ENCODE data around the gene TMEM141. TPM values are rescaled to one million over a fixed set of nuclear protein-coding genes. Genes with fewer than 3 reads are reported as not detected.

Gene TMEM141
- total and polyA plus RNA-seq, 2 experiments from 2014 or later = 200 to 238 TPM

GRCh38 chr9:136820971-136821825 is 30.1 kb downstream of the TMEM141 start:
- peaks cover 3% of the 10 kb centered on the region for H3K4me1 ChIP-seq (ENCODE audit: low read depth)
- H3K4me3 ChIP-seq = peak overlapping the region; percentile 15
- H3K27me3 ChIP-seq = no peaks in the 10 kb centered on the region
- peaks cover 8% of the 10 kb centered on the region for H3K36me3 ChIP-seq
- no peaks in the 10 kb centered on the region for H3K9me3 ChIP-seq (ENCODE audit: low read depth)
- DNase-seq (ENCODE audit: low read depth in 1 of 2, low spot score in 1 of 2) = peak; percentile 66
- H3K27ac ChIP-seq = peak overlapping the region; percentile 45
- no peak for TF ChIP-seq CTCF (IDR thresholded peaks at IDR 0.05; ENCODE audit: low read depth, low read length)

- Histone ChIP-seq H3K36me3 (peaks cover 15% of the 10 kb centered on the region), H3K4me3 (no peak overlapping the region), H3K9me3 (ENCODE audit: low read depth) (no peaks in the 10 kb centered on the region), H3K27me3 (no peaks in the 10 kb centered on the region), H3K4me1 (ENCODE audit: low read depth) (peaks cover 3% of the 10 kb centered on the region), H3K27ac (peak overlapping the region; percentile 45)
- no peak for TF ChIP-seq CTCF (IDR thresholded peaks at IDR 0.05; ENCODE audit: low read depth, low read length)
- no peak for DNase-seq (ENCODE audit: low read depth in 1 of 2, low spot score in 1 of 2)
These were observed 30.8 kb downstream of the TMEM141 start for GRCh38 chr9:136821826-136822544.

GRCh38 chr9:136823136-136824046 is 32.2 kb downstream of the TMEM141 start:
- DNase-seq (ENCODE audit: low read depth in 1 of 2, low spot score in 1 of 2) = no peak

GRCh38 chr9:136824496-136825225 is 33.5 kb downstream of the TMEM141 start:
- no peak overlapping the region for H3K27ac ChIP-seq
- H3K4me1 ChIP-seq (ENCODE audit: low read depth) = peaks cover 3% of the 10 kb centered on the region
- no peaks in the 10 kb centered on the region for H3K9me3 ChIP-seq (ENCODE audit: low read depth)
- TF ChIP-seq CTCF (IDR thresholded peaks at IDR 0.05; ENCODE audit: low read depth, low read length) = no peak
- no peak overlapping the region for H3K4me3 ChIP-seq
- DNase-seq (ENCODE audit: low read depth in 1 of 2, low spot score in 1 of 2) = no peak
- peaks cover 18% of the 10 kb centered on the region for H3K36me3 ChIP-seq
- no peaks in the 10 kb centered on the region for H3K27me3 ChIP-seq

More at GRCh38 chr9:136823136-136824046, 32.2 kb downstream of the TMEM141 start:
- Histone ChIP-seq H3K27ac (no peak overlapping the region), H3K4me1 (ENCODE audit: low read depth) (peaks cover 3% of the 10 kb centered on the region), H3K27me3 (no peaks in the 10 kb centered on the region), H3K4me3 (no peak overlapping the region), H3K36me3 (peaks cover 16% of the 10 kb centered on the region), H3K9me3 (ENCODE audit: low read depth) (no peaks in the 10 kb centered on the region)
- TF ChIP-seq CTCF (IDR thresholded peaks at IDR 0.05; ENCODE audit: low read depth, low read length) = no peak

All from cardiac muscle cell (in vitro differentiated cells and primary cell).